ENCODE data around the gene FLOT1. TPM values are rescaled to one million over a fixed set of nuclear protein-coding genes. Genes with fewer than 3 reads are reported as not detected.

Gene FLOT1
- polyA plus RNA-seq, 1 experiment = 292 TPM

DNA sequence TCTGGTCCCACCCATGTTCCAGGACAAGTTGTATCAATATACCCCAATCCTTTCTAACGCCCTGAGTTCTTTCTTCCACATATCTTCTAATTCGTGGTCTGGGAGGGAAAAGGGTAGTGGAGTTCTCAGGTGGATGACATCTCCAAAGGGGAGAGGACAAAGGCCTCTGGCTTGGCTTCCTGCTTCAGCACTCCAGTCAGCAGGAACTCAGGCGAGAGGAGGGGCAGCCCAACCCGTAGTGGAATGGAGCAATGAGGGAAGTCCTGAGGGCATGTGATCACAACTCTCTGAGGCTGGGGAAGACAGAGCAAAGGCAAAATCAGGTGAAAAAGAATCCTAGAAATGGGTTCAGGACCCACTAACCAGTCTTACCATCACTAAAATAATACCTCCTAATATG lies 42.1 kb downstream of the FLOT1 start:
- DNase-seq (ENCODE audit: low read depth) = no peak

GRCh38 chr6:30696432-30696831 lies 46.1 kb downstream of the FLOT1 start:
- DNase-seq (ENCODE audit: low read depth) = no peak
- Histone ChIP-seq H3K27me3 (ENCODE audit: control insufficient read depth, insufficient read depth, low read length) (no peaks in the 10 kb centered on the region), H3K4me3 (ENCODE audit: low read depth, low read length) (no peak overlapping the region), H3K36me3 (ENCODE audit: control insufficient read depth, insufficient read depth, low read length) (no peaks in the 10 kb centered on the region)
- ChIA-PET POLR2A (no interaction called here), CTCF (interaction anchor here (1.1 kb wide), 1 partner anchor 24 kb away, joined by 3 read pairs; the partner anchor contains the start of gene DHX16)
- no peak for TF ChIP-seq CTCF (IDR thresholded peaks at IDR 0.05; ENCODE audit: insufficient read depth, low read depth, low read length)

More for the DNA sequence above, 42.1 kb downstream of the FLOT1 start:
- TF ChIP-seq CTCF (IDR thresholded peaks at IDR 0.05; ENCODE audit: insufficient read depth, low read depth, low read length) = no peak
- no peaks in the 10 kb centered on the region for H3K27me3 ChIP-seq (ENCODE audit: control insufficient read depth, insufficient read depth, low read length)
- CTCF ChIA-PET = interaction anchor here (1.3 kb wide), 1 partner anchor 17 kb away, joined by 5 read pairs; the partner anchor contains the start of gene MDC1
- peaks cover 3% of the 10 kb centered on the region; the same call in 1 of the 2 replicates for H3K36me3 ChIP-seq (ENCODE audit: control insufficient read depth, insufficient read depth, low read length)
- POLR2A ChIA-PET = no interaction called here
- H3K4me3 ChIP-seq (ENCODE audit: low read depth, low read length) = no peak overlapping the region

DNA sequence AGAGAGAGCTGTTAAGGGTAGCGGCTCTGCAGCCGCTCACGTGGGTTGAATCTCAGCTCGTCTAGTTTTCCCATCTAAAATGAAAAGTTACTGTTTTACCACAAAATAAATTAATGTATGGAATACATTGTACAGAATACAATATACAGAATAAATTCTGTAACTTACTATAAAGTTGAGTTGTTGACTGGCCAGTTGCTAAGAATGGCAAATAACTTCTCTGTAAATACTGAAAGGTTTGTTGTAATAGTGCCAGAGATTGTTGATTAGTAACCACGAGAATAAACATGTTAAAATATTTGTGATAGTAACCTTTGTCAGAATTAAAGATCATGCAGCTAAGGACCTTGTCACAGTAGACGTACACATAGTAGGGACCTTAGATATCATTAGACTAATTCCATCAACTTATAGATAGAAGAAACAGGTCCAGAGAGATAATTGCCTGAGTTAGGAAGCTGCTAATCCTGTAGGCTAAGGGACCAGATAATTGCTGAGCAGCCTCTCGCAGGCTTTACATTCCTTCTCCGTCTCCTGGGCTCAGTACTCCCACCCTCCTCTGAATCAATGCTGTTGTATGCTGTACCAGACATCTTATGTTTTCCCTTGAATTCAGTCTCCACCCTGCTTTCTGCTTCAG lies 51.2 kb downstream of the FLOT1 start:
- peaks cover 2% of the 10 kb centered on the region; the same call in 1 of the 2 replicates for H3K36me3 ChIP-seq (ENCODE audit: control insufficient read depth, insufficient read depth, low read length)
- no peaks in the 10 kb centered on the region for H3K27me3 ChIP-seq (ENCODE audit: control insufficient read depth, insufficient read depth, low read length)
- DNase-seq (ENCODE audit: low read depth) = no peak
- ChIA-PET CTCF (interaction anchor here (1.1 to 2.9 kb wide), 4 partner anchors 12 to 32 kb away, joined by 3 to 21 read pairs (median 8); no protein-coding TSS in a partner anchor), POLR2A (interaction anchor here (0.6 kb wide), 1 partner anchor 26 kb away, joined by 4 read pairs; no protein-coding TSS in a partner anchor)
- TF ChIP-seq CTCF (IDR thresholded peaks at IDR 0.05; ENCODE audit: insufficient read depth, low read depth, low read length) = no peak
- peak overlapping the region; percentile 75 for H3K4me3 ChIP-seq (ENCODE audit: low read depth, low read length)

DNA sequence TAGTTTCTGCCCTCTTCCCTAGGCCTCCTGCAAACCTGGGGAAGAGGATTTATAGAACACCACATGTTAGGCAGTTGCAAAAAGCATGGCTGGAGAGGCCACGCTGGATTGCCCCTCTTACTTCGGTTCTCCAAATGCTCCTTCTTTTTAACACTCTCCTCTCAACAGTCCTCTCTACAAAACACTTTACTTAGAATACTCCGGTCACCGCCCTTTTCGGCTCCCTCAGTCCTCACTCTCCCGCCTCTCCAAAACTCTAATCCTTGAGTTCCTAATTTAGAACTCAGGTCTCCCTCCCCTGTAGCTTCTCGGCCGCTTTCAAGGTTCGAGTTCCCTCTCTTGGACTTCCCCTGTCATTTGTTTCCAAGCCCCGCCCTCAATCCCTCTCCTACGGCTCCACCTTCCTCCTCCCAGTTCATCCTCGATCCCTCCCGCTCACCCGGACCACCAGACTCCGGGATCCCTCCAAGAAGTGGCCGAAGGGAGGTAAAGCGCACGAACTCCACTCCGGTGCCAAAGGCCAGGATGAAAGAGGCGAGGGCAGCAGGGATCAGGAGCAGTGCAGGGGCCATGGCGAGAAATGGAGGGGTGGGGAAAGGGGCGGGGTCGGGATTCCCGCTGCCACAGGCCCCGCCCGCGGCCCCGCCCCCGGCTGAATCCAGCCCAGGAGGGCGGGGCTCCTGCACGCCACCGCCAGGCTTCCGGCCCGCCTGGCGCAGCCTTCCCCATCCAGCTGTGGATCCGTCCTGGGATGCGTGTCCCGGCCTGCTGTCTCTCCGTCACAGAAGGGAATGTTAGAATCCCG lies 51.9 kb downstream of the FLOT1 start, which contains the start of gene NRM:
Gene NRM, minus strand, starts transcription at position 582 of the 805 bp plus-strand sequence. Its CDS starts 10 bp downstream, at position 572.
- H3K27me3 ChIP-seq (ENCODE audit: control insufficient read depth, insufficient read depth, low read length) = no peaks in the 10 kb centered on the region
- POLR2A ChIA-PET = interaction anchor here (0.6 kb wide), 1 partner anchor 27 kb away, joined by 4 read pairs; no protein-coding TSS in a partner anchor
- no peak for TF ChIP-seq CTCF (IDR thresholded peaks at IDR 0.05; ENCODE audit: insufficient read depth, low read depth, low read length)
- CTCF ChIA-PET = interaction anchor here (1.2 to 3.6 kb wide), 4 partner anchors 12 to 32 kb away, joined by 4 to 22 read pairs (median 16); no protein-coding TSS in a partner anchor
- peaks cover 2% of the 10 kb centered on the region; the same call in 1 of the 2 replicates for H3K36me3 ChIP-seq (ENCODE audit: control insufficient read depth, insufficient read depth, low read length)
- DNase-seq (ENCODE audit: low read depth) = no peak
- peak within 1 kb of the TSS; percentile 75 for H3K4me3 ChIP-seq (ENCODE audit: low read depth, low read length)

DNA sequence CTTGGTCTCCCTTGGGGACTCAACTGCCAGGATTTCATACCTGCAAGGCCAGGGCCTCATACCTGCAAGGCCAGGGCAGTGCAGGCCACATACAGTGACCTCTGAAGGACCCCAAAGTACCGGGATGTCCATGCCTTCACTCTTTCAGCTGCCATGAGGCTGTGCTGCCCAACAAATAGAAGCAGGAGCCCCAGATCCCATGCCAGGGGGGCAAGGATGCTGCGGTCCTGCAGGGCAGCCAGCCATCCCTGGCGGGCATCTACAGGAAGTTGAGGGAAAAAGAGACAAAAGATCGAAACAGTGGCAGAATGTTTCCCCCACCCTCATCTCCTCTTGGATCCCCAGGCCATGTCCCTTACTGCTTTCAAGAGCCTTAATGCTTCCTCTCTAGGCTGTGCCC lies 52.5 kb downstream of the FLOT1 start:
- Histone ChIP-seq H3K4me3 (ENCODE audit: low read depth, low read length) (no peak overlapping the region; the same call in 1 of the 2 replicates), H3K27me3 (ENCODE audit: control insufficient read depth, insufficient read depth, low read length) (no peaks in the 10 kb centered on the region), H3K36me3 (ENCODE audit: control insufficient read depth, insufficient read depth, low read length) (peaks cover 2% of the 10 kb centered on the region; the same call in 1 of the 2 replicates)
- no peak for DNase-seq (ENCODE audit: low read depth)
- ChIA-PET CTCF (interaction anchor here (2.3 to 3.6 kb wide), 3 partner anchors 11 to 33 kb away, joined by 6 to 22 read pairs (median 21); partner anchors contain the start of gene DHX16), POLR2A (no interaction called here)
- no peak for TF ChIP-seq CTCF (IDR thresholded peaks at IDR 0.05; ENCODE audit: insufficient read depth, low read depth, low read length)
